CD4-positive, alpha-beta T cell treated with Interleukin-12 subunit alpha and Interleukin-12 subunit beta, for 1 hour (primary cell): Measurements from ENCODE around the gene SMC1A.
A peak's percentile ranks its signal among the peaks of the same experiment; 100 is the strongest.
"Not testable (repeated sequence)": the region's sequence is repeated elsewhere in the genome, so short reads cannot be mapped to it uniquely, and the experiment has no call there.

ENCODE experiments used
- DNase-seq: peaks from one replicate; pipeline ENCODE4 v3.0.0-alpha.2; 2020

Gene SMC1A

DNA sequence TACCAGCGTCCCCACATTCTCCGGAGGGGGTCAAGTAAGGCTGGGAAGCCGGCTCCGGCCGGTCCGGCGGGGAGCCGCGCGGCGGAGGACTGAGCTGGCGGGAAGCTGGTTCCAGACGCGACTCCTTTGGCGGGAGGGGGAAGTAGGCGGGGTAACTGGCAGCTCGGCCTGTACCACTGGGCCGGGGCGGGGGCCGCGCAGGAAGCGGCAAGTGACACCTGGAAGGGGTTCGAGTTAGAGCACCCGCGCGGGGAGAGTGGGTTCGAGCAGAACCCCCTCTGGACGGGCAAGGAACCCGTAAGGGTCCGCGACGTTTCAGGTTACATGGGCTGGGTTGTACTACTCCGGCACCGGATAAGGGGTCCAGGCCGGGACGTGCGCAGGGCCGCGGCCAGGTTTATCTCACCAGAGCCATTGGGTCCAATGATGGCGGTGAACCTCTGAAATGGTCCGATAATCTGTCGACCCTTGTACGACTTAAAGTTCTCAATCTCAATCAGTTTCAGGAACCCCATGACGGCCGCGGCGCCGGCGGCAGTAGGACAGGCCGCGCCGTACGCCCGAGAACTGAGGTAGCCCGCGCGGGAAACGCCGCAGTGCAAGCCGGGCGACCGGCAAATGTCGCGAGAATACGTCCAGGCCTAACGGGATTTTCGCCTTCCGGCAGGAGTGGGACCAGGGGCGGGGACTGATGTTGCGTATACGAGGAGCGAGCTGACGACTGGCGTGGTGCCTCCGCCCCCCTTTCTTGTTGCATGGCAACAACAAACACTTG lies at the start of gene SMC1A:
Gene SMC1A (minus strand): TSS at position 569 of the 775 bp plus-strand sequence. CDS start 54 bp downstream, at position 515.
- DNase-seq = peak; percentile 97

DNA sequence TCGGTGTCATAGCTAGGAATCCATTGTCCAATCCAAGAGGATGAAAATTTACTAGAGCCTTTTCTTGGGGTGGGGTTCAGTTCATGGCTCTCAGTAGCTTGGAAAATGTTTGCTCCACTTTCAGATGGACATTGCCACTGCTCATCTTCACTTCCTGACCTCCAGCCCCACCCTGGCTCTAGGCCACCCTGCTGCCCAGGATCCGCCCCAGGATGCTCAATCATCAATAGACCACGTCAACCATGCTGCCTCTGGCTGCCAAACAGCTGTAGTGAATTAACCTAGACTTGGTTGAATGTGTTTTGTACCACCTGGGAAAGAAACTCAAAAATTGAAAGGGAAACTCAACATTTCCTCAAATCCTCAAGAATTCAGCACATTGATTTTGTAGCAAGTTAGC lies 48.9 kb upstream of the SMC1A start:
- DNase-seq = no peak

DNA sequence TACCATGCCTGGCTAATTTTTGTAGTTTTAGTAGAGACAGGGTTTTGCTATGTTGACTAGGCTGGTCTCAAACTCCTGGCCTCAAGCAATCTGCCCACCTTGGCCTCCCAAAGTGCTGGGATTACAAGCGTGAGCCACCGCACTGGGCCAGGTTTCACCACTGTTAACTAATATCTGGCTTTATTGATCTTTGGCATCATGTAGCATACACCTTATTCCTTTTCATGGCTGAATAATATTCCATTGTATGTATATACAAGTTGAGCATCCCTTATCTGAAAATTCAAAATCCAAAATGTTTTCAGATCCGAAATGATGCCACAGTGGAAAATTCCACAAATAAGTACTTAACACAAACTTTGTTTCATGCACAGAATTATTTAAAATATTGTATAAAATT lies 46.2 kb upstream of the SMC1A start:
- not testable (repeated sequence) for DNase-seq

DNA sequence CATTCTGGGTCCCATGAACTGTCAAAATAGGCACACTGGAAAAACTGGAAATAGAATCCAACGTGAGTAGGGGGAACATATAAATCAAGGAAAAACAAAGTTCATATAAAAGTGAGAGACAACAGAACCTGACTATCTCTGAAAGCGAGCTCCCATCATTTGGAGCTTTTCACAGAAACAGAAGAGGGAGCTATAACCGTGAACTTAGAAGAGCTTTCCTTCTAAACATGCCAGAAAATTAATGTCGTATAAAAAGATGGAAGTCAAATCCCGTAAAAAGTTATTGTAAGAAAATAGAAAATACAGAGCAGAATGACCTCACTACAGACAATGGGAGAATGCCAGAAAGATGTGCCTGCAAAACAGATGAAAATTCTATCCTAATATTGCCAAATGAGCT lies 35.6 kb upstream of the SMC1A start:
- no peak for DNase-seq

DNA sequence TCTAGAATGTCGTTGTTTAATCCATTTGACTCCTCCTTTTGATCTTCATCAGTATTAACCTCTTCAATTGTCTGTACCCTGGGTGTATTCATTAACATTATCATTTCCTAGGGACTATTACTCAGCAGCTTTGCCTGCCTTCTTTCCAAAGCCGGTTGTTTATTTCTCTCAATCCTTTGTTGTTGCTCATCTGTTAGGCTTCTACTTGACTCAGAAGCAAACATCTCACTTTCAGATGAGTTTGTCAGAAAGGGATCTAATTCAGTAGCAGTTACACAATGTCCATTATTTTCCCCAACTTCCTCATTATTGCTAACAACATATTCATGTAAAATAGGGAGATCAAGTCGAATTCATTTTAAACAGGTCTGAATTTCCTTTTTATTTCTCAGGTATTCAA lies 33.8 kb upstream of the SMC1A start:
- no peak for DNase-seq

DNA sequence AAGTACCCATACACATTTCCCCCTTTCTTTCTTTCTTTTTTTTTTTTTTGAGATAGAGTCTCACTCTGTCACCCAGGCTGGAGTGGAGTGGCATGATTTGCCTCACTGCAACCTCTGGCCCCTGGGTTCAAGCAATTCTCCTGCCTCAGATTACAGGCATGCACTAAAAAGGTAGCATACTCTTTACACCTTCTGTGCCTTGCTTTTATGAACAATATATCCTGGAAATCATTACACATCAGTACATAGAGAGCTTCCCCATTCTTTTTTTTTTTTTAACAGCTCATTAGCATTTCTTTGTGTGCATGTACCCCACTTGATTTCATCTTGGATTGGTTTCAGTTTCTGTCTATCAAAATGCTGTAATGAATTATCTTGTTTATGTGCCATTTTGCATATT lies 30.4 kb upstream of the SMC1A start:
- no peak for DNase-seq

DNA sequence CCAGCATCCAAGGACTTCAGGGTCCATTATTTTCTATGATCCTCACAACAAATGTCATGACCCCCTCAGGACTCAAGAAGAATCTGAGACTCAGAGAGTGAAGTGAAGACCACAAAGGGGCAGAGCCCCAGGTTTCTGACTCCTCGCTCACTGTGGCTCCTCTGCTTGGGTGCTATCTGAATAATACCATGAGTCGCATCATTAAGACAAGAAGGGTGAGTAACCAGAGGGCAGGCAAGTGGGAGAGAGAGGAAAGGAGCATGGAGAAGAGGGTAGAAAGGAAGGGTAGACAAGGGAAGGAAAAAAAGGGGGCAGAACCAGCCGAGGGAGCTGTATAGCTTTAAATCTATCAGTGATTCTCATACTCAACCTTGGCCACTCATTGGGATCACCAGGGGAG lies 27.2 kb upstream of the SMC1A start:
- DNase-seq = no peak

DNA sequence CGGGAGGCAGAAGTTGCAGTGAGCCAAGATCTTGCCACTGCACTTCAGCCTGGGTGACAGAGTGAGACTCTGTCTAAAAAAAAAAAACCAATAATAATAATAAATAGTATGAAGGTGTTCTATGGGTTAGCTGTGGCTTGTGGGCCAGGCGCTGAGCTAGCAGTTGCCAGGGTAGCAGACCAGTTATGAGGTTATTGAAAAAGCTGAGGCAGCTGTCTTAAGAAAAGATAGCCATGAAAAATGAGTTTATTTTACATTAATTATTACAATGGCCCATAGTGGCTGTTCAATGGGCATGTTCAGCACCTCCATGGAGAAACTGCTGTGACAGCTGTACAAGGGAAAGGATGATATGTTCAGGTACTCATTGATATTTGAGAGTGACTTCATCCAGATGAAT lies 25.0 kb upstream of the SMC1A start:
- DNase-seq = no peak

DNA sequence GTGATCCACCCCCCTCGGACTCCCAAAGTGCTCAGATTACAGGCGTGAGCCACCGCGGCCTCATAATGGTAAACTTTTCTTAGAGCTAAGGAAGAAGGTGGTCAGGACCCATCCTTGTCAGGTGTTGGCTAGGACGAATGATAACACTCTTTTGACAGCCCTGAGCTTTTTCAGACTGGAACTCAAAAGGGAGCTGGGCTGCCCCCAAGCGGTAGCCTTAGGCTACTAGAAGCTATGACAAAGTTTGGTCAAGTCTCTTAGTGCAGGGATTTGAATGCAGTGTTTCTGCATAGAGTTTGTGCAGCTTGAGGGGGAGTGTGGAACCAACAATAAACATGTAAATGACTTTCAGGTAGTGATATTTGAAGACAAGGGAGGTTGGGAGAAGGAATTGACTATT lies 23.5 kb upstream of the SMC1A start:
- DNase-seq = peak; percentile 49

DNA sequence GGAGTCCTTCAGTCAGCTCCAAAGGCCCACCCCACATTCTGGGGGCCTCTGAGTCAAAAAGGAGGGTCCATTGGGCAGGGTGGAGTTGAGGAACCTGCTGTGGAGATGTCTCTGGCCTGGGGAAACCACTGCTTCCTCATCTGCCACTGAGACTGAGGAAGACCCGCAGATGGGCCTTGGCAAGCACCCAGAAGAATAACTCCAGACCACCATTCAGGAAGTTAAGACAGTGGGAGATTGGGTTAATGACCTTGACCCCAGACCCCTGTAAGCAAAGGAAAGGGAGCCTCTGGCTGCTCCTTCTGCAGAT lies 19.8 kb upstream of the SMC1A start:
- DNase-seq = no peak

DNA sequence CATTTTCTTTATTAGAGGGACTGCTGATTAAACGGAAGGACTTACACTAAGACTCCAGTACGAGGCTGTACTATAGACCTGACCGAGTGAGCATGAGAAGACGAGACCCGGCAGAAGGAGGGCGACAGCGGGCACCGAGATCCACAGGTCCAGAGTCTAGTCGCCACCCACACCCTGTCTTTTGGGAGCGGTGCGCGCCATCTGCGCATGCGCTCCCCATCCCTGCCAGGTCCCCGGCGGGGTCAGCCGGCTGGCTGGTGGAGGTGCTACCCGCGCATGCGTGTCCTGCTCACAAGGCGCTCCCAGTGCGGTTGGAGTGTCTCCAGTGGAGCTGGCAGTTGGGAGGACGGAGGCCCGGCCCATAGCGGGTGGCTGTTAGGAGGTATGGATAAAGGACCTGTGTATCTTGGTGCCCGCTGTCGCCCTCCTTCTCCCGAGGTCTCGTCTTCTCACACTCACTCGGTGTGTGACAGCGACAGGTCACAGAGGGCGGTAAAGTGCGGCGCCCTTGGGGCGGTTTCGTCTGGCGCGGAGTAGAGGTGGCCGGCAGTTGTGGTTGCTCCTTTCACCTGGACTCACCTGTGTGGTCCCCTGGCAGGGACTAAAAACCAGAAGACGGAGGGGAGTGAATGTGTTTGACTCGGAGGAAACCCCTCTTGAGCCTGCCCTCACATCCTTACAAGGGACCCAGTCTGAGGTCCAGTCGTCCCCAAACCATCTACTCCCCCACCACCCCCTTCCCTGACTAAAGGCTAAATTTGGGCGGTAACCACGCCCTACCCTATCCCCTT lies 19.3 kb upstream of the SMC1A start:
- DNase-seq = peak; percentile 82

DNA sequence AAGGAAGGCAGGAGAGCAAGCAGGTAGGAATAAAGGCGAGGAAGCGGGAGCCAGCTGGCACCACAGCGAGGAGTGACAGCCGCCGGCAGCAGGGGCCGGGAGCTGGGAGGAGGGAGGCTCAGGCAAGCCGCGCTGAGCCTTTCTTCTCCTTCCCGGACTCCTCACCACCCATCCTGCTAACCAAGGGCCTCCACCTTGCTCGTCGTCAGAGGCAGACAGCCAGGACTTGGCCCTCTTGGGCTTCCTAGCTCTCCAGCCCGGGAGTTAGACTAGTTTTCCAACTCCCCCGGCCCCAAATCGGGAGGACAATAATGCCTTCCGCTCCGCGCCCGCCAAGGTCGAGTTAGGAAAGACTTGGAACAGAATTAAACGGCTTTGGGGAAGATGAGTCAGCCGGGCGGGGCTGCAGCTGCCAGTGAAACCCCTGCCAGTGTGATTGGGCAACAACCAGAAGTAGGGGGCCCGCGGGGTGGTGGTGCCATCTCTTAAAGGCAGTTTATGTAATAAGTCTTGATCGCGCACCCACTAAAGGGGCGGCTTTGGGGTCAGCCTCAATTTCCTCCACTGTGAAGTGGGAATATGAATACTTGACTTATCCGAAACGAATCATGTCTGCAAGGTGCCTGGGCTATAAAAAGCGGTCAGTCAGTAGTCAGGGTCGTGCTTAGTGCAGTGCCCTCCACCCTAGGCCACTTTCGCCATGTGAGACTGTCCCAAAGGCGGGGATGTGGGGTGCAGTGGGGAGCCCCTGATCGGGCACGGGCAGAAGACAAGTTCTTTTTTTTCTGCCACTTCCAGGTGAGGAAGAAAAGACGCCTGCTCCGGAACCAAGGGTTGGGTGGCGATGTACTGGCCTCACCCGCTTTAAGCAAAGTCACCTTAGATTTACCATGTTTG lies 18.4 kb upstream of the SMC1A start:
- peak; percentile 17 for DNase-seq

DNA sequence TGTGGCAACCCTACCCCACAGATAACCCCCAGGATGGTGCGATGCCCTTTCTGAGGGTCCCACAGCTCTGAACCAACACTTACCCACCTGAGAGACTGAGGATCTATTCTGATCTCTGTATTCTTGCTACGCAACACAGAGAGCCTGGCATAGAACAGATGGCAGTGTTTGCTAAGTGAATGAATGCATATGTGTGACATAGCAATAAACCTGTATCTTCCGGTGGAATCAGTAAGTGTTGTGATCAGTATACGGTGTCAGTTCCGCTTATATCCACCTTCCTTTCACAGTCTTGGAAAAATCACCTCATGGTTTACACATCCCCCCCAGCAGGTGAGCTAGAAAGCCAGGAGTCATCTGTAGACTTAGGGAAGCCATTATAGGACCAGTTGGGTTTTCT lies 17.6 kb upstream of the SMC1A start:
- no peak for DNase-seq

DNA sequence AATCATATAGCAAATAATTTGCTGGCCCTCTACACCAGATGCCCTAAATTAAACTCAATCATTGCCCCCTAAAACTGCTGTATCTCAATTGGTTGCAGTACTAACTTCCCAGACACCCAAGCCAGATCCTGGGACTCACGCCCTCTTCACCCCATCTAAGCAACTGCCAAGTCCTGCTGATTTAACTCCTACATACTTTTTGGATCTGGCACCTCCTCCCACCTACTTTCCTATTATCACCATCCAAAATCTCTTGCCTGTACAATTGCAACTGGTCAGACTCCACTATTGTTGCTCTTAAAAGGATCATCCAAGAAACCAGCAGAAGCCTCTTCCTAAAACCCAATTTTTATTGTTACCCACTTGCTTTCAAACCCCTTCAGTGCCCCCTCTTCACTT lies 16.4 kb upstream of the SMC1A start:
- no peak for DNase-seq

DNA sequence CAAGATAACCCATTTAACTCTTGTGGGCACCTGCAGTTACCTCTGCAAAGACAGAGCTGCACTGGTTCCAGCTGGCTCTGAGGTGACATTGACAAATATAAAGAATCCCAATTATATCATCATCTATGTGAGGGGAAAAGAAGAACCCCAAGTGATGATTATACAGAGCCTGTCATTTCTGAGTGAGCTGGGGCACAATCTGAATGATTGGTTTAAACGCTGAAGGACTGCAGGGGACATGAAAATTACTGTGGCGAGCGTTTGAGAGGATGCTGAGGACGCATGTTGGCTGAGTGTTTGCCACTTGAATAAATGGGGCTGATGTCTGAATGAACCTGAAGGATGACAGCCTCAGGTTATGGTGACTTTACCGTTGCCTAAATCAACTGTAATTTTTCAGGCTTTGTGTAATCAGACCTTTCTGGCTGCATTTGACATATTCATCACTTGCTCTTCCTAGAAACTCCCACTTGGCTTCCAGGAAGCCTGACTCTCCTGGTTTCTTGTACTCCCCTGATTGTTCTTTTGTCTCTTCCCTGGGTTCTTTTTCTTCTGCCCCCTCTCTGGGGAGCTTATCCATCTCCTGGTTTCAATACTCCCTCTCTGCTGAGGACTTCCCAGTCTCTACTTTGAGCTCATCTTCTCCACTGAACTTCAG lies 15.8 kb upstream of the SMC1A start:
- no peak for DNase-seq

DNA sequence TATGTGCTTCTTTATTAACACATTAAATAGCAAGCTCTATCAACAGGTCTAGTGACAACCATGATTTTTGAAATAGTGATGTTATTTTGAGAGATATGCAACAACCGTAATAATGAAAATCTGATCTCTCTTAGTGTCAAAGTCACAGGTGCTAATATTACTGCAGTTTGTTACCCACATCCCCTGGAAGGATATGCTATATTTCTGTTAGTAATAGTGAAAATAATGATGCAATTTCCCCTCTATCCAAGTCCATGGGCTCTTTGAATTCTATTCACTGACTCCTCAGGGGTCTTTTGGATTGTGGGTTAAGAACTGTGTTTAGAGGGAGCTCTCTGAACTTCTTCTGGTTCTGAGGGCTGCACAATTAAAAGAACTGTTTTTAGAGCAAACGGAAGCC lies 14.8 kb upstream of the SMC1A start:
- no peak for DNase-seq

DNA sequence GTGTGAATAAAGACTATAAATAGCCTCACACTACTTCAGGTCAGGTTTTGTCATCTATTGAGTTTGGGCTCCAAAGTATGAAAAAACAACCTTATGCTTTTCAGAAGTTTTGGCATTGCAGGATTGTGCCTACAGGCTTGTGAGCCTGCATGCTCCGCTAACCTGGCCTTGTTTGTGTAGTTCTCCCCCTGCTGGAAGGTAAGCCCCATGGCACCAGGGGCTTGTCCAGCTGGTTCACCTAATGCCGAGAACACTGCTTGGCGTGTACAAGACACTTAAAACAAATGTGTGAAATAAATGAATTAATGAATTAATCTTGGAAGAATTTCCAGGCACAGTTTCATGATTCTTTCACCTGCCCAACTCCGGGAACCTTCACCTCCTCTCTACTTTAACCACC lies 13.5 kb upstream of the SMC1A start:
- DNase-seq = peak; percentile 76

DNA sequence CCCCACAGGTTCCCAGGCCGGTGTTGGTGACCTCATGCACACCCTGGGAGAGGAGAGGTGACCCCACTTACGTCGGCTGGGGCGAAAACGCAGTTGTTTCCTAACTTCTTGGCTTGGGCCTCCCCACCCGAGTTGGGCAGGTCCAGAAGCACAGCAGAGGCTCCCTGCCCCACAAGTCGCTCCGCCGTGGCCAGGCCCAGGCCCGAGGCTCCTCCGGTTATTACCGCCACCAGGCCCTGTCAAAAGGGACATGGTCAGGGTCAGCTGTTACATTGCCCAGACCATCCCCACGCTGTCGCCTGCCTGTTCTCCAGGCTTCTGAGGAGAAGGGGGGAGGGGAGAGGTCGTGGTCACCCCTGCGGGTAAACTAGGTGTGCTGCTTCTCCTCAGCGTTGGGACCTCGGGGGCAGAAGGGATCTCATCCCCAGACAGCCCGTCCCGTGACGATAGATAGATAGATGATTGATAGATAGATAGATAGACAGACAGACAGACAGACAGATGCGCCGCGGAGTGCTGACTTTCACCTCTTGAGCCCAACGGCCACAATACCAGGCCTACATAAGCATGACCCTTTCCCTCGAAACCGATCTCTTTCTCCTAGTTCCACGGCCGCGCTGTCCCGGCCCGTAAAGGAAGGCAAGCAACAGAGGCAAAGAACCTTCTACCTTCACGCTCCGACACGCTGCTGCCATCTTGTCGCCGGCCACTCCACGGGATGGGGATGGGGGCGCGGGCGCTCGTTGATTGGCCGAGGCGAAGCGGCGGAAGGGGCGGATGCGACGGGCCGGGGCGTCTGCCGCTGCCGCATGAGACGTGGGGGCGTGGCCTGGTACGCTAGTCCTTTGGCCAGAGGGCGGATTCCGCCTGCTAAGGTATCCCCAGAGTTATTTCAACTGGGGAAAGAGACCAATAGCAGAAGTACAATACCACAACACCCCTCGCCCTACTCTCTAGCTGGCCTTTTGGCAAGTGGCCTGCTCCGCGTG lies 11.5 kb upstream of the SMC1A start, which contains the start of gene HSD17B10:
Gene HSD17B10 (minus strand): TSS at position 720 of the 989 bp plus-strand sequence. CDS start 25 bp downstream, at position 695.
- peak; percentile 87 for DNase-seq

DNA sequence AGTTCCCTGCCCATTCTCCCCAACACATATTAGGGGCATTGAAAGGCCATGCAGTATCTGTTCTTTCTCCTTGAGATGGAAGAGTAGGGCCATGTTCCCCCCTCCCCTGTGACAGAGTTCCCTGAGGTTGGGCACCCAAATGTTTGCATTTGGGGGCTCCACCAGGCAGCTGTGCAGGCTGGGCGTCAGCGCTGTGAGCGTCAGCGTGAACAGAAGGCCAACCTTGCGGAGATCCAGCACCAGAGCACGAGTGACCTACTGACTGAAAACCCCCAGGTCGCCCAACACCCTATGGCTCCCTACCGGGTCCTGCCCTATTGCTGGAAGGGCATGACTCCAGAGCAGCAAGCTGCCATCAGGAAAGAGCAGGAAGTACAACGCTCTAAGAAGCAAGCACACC lies 7.8 kb upstream of the SMC1A start:
- no peak for DNase-seq

DNA sequence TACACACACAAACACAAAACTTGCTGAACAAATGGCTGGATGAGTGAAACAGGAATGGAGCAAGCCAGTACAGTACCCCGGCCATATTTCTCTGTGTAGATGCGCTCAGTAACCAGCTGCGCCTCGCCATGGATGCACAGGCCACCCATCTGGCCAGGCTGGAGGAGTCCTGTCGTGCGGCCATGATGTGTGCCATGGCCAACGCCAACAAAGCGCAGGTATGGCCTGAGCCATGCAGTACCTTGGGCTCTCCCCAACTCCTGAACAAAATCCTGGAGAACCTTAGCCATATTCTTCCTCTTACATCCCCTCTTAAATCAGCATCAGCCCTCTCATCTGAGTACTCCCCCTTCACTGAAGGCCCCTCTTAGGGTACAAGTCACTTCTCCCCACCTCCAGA lies 7.3 kb upstream of the SMC1A start:
- DNase-seq = no peak

DNA sequence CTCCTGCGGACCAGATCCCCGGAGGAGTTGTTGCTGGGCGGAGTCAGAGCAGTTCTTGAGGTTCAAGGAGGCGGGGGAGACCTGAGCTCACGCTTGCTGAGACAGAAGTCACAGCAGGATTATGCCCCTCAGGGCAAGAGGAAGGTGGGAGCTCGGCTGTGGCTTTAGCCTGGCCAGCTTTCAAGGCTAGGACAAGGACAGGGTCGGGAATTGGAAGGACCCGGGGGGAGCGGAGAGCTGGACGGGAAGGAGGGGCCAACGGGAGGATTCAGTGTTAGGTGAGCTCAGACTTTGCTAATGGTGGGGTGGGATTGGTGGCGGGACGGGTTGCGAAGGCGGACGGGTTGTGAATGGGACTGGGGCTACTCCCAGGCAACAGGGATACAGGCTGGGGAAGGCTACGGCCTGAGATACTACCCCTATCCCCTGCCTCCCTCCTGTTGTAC lies 430 bp upstream of the SMC1A start, which contains the start of gene RIBC1:
Gene RIBC1 (plus strand): TSS at position 13 of the 446 bp plus-strand sequence. CDS start 3,404 bp downstream, outside the sequence.
- DNase-seq = no peak

DNA sequence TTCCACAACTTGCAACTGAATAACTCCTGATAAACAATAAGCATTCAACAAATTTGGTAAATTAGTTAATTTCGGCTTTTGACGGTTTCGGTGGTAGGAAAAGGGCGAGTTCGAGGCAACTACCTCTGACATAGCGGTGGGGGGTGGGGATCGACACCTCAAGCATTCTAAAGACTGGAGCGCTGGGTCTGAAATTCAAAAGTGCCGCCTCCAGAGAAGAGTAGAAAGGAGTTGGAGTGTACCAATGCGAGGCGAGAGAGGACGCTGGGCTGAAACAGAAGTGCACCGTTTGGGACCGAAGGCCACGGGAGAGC lies 725 bp downstream of the SMC1A start:
- DNase-seq = no peak
